PC-3 (cell line): Measurements from ENCODE around the gene ITPRID2.

ENCODE experiments used
- EZH2 ChIP-seq: fragments of 300-600 bp; sonication (generic); IDR thresholded peaks from one replicate; pipeline ENCODE4 v1.6.1; 2017; ENCODE audit warnings: antibody characterized with exemption, mild to moderate bottlenecking, low read length; ENCODE audit not compliant: unreplicated experiment
- EZH2phosphoT487 ChIP-seq: fragments of 300-600 bp; sonication (generic); IDR thresholded peaks from 2 replicates; pipeline ENCODE4 v1.6.1; 2018; ENCODE audit warnings: mild to moderate bottlenecking, antibody characterized with exemption, low read length, borderline replicate concordance
- TF ChIP-seq, protein P1 (sequence below): fragments of 300-600 bp; sonication (generic); conservative IDR thresholded peaks from 2 replicates; pipeline ENCODE4 v1.5.1; 2017; ENCODE audit warnings: antibody characterized with exemption, low read depth, mild to moderate bottlenecking, low read length

- TF ChIP-seq, protein P1, sequence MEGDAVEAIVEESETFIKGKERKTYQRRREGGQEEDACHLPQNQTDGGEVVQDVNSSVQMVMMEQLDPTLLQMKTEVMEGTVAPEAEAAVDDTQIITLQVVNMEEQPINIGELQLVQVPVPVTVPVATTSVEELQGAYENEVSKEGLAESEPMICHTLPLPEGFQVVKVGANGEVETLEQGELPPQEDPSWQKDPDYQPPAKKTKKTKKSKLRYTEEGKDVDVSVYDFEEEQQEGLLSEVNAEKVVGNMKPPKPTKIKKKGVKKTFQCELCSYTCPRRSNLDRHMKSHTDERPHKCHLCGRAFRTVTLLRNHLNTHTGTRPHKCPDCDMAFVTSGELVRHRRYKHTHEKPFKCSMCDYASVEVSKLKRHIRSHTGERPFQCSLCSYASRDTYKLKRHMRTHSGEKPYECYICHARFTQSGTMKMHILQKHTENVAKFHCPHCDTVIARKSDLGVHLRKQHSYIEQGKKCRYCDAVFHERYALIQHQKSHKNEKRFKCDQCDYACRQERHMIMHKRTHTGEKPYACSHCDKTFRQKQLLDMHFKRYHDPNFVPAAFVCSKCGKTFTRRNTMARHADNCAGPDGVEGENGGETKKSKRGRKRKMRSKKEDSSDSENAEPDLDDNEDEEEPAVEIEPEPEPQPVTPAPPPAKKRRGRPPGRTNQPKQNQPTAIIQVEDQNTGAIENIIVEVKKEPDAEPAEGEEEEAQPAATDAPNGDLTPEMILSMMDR, result no peak
- TF ChIP-seq EZH2phosphoT487 (no peak), EZH2 (no peak)
Observed at GRCh38 chr2:181858600-181858999, 32.9 kb upstream of the ITPRID2 start.
